Bone marrow (tissue), 2 donors: ENCODE results near the gene MS4A18.

Experiments
- DNase-seq, 2 donors: peaks; one replicate each; lab custom pipeline; 2025; lab: John Stamatoyannopoulos, UW

Gene MS4A18

DNA sequence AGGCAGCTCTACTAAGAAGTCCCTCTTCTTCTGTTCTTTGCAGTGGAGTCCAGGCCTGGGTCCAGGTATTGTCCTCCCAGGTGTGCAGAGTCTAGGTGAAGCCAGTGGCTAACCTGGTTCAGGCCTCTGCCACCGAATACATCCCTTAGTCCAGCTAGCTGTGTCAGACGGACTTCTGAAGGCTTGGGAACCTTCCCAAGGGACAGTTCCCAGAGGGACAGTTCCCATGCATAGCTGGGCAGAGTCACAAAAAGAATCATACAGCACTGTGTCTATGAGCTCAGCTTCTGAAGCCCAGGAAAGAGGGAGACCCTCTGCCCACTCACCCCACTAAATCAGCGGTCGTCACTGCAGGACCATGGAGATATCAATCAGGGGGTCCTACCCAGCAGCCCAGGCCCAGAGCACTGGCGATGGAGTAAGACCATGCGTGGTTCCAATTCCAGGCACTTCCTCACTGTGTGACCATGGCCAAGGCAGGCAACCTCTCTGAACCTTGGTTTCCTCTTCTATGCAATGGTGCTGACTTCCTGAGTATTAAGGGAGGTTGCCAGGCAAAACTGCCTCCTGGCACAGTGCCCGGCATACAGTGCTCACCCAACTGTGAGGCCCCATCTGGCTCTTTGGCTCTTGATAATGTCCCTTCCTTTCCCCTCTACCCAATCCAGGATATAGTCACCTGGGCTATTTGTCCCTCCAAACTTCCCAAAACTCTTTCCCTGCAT is 64.0 kb downstream of the MS4A18 start:
- DNase-seq = no peak

DNA sequence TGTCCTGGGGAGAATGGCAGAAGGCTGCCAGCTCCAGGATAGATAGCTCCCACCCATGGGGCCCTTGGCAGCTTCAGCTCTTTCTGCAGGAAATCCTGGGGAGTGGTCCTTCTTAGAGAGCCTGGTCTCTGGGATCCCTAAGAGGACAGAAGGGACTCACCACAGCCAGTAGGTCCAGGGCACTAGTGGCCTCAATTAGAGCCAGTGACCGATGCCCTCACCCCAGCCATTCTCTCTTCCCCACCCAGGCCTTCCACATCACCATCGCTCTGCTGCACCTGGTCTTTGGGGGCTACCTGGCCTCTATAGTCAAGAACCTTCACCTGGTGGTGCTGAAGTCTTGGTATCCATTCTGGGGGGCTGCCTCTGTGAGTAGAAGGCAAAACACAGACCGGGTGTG is 66.2 kb downstream of the MS4A18 start:
- no peak for DNase-seq

DNA sequence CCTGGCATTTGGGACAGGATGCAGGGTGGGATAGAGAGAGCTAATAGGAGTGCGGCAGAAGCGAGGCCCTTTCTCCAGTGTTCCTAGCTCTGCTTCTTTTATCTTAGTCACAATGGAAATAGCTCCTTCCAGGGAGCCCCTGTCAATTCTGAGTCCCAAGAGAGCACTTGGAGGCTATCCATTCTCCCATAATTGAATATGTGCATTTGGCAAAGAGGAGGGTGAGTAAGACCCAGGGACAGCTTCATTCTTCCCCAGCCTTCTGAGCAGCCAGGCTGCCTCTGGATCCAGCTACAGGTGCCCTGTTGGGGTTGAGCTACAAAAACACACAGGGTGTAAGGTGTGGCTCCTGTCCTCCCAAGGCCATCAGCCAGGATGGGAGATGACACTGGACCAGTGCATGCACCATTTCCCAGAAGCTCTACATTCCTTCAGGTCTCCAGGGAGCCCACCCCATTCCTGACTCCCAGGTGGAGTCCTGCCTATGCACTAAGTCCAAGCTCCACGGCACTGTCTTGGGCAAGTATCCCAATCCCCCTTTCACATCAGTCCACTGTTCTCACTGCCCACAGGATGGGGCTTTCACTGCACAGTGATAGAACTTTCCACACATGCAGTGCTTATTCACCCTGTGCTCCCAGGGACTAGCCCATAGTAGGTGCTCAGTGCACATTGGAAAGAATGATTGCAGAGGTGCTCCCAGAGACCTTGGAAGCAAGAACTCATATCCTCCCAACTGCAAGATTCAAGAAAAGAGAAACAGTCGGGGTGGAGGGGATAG is 66.8 kb downstream of the MS4A18 start:
- DNase-seq = no peak

DNA sequence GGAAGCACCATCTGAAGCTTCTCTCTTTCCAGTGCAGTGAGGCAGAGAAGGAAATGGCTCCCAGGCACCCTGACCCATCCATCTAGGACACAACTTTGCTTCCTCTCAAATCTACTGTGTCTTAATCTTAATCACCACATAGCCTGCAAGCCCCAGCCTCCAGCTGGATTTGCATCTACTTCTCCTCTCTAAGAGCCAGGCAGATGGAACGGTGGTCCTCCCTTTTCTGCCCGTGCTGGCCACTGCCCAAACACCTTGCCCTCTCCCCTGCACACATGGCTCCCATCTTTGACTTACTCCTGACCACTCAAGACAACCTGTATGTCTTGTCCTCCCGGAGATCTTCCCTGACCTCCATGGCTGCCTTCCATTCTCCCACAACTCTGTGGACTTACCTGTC is 68.0 kb downstream of the MS4A18 start:
- DNase-seq = no peak
